HG03025 (cell line): ENCODE data around the gene BABAM2.

Experiments used
- ATAC-seq: cut with Tn5 transposase; IDR thresholded peaks from one replicate; pipeline ENCODE4 v1.9.1; 2021; ENCODE audit warnings: mild to moderate bottlenecking, moderate library complexity; ENCODE audit not compliant: unreplicated experiment, low FRiP score

The BABAM2 gene

GRCh38 chr2:28175028-28175427, 284.5 kb downstream of the BABAM2 start:
- no peak for ATAC-seq

- ATAC-seq = no peak
Measured at GRCh38 chr2:28178946-28179345, 288.4 kb downstream of the BABAM2 start.

GRCh38 chr2:28181801-28182200, 291.3 kb downstream of the BABAM2 start:
- no peak for ATAC-seq

- no peak for ATAC-seq
Measured at GRCh38 chr2:28182348-28182747, 291.8 kb downstream of the BABAM2 start.

- ATAC-seq = no peak
Measured at GRCh38 chr2:28185153-28185552, 294.6 kb downstream of the BABAM2 start.

GRCh38 chr2:28185891-28186290, 295.4 kb downstream of the BABAM2 start:
- no peak for ATAC-seq

GRCh38 chr2:28187186-28187585, 296.7 kb downstream of the BABAM2 start:
- no peak for ATAC-seq

- no peak for ATAC-seq
Measured at GRCh38 chr2:28188436-28188835, 297.9 kb downstream of the BABAM2 start.

- ATAC-seq = no peak
Measured at GRCh38 chr2:28193630-28194403, 303.3 kb downstream of the BABAM2 start.

GRCh38 chr2:28199995-28200679, 309.6 kb downstream of the BABAM2 start:
- ATAC-seq = no peak

GRCh38 chr2:28201671-28202180, 311.2 kb downstream of the BABAM2 start:
- ATAC-seq = no peak

GRCh38 chr2:28202719-28203118, 312.2 kb downstream of the BABAM2 start:
- no peak for ATAC-seq

- no peak for ATAC-seq
Measured at GRCh38 chr2:28206762-28207161, 316.2 kb downstream of the BABAM2 start.

GRCh38 chr2:28209261-28209691, 318.7 kb downstream of the BABAM2 start:
- no peak for ATAC-seq

GRCh38 chr2:28209864-28210263, 319.3 kb downstream of the BABAM2 start:
- ATAC-seq = no peak

GRCh38 chr2:28210535-28210934, 320.0 kb downstream of the BABAM2 start:
- no peak for ATAC-seq

- ATAC-seq = no peak
Measured at GRCh38 chr2:28216331-28216730, 325.8 kb downstream of the BABAM2 start.

GRCh38 chr2:28217042-28217740, 326.7 kb downstream of the BABAM2 start:
- no peak for ATAC-seq

GRCh38 chr2:28219138-28219537, 328.6 kb downstream of the BABAM2 start:
- ATAC-seq = no peak

- no peak for ATAC-seq
Measured at GRCh38 chr2:28219758-28220368, 329.3 kb downstream of the BABAM2 start.
